Measurements from ENCODE around the gene GZMM.

DNA sequence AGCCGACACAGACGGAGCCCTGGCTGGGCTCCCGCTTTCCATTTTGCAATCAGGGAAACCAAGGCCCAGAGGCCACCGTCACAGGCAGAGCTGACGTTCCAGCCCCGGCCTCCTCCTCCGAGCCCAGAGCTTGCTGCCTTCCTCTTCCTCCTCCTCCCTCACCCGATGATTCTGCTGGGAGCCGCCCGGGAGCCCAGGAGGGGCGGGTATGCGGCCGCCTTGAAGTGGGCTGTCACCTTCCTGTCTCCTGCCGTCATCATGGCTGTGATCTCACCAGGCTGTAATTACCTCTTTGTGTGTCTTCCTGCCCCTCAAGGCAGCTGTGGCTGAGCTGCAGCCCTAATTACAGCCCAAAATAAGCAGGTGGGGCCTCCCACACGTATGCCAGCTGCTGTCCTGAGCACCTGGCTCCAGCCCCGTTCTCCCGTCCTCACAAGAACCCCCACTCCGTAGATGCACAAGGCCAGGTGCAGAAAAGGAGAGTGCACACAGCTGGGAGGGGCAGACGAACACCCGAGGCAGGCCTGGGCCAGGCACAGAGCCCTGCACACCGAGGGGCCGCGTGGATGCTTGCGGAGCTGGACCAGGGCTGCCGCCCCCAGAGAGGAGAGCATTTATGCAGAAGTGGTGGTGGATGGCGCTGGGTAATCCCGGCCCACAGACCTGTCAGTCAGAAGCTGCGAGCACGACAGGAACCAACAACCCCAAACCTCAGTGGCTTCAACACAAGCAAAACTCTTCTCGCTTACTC, 32.6 kb upstream of the GZMM start:
- TF ChIP-seq GATA2 (IDR thresholded peaks at IDR 0.05; ENCODE audit: low read depth, low read length) (no peak), GATA3 (IDR thresholded peaks at IDR 0.05; ENCODE audit: low read depth, low read length) (no peak)
